ENCODE measurements around the gene PLA2G7.

PLA2G7 gene

GRCh38 chr6:46734867-46735719 is at the start of gene PLA2G7 (continued):
- TF ChIP-seq KLF7 (tag by site-specific recombination; IDR thresholded peaks at IDR 0.05; ENCODE audit: borderline replicate concordance) (no peak), ZNF830 (tag by site-specific recombination; IDR thresholded peaks at IDR 0.05; ENCODE audit: low read depth) (no peak), ZNF549 (tag by site-specific recombination; IDR thresholded peaks at IDR 0.05) (no peak), ZBTB48 (tag by site-specific recombination; IDR thresholded peaks at IDR 0.05) (peak; percentile 69), ZNF354C (tag by site-specific recombination; IDR thresholded peaks at IDR 0.05; ENCODE audit: borderline replicate concordance, low read depth) (no peak), YY1 (tag by site-specific recombination; IDR thresholded peaks at IDR 0.05) (no peak), EGR2 (tag by site-specific recombination; IDR thresholded peaks at IDR 0.05; ENCODE audit: low read depth) (0 out of 2 replicates have a peak, but pooled peaks have one; percentile 36), KLF1 (tag by site-specific recombination; IDR thresholded peaks at IDR 0.05) (peak; percentile 42; the same call in 1 of the 2 replicates), ZBTB17 (tag by site-specific recombination; IDR thresholded peaks at IDR 0.05) (peak; percentile 85), ZNF558 (tag by site-specific recombination; IDR thresholded peaks at IDR 0.05) (no peak), ZNF48 (tag by site-specific recombination; IDR thresholded peaks at IDR 0.05) (no peak), ZSCAN23 (tag by site-specific recombination; IDR thresholded peaks at IDR 0.05) (no peak), ZNF274 (IDR thresholded peaks at IDR 0.05; ENCODE audit: low read length) (no peak), ZNF274 (tag by site-specific recombination; IDR thresholded peaks at IDR 0.05; ENCODE audit: borderline replicate concordance) (no peak), ZNF133 (tag by site-specific recombination; IDR thresholded peaks at IDR 0.05) (no peak), BCL11B (tag by site-specific recombination; IDR thresholded peaks at IDR 0.05; ENCODE audit: low read depth) (no peak), ZNF571 (tag by site-specific recombination; IDR thresholded peaks at IDR 0.05) (no peak), ZNF266 (tag by site-specific recombination; IDR thresholded peaks at IDR 0.05; ENCODE audit: low read depth) (no peak), ZNF658 (tag by site-specific recombination; IDR thresholded peaks at IDR 0.05) (no peak), ZNF530 (tag by site-specific recombination; IDR thresholded peaks at IDR 0.05; ENCODE audit: low read depth) (no peak), ZBTB44 (tag by site-specific recombination; IDR thresholded peaks at IDR 0.05) (no peak), ZNF677 (tag by site-specific recombination; IDR thresholded peaks at IDR 0.05) (no peak), ZNF23 (tag by site-specific recombination; IDR thresholded peaks at IDR 0.05; ENCODE audit: borderline replicate concordance) (no peak), KLF16 (tag by site-specific recombination; IDR thresholded peaks at IDR 0.05) (no peak; the same call in 1 of the 2 replicates), ZNF623 (tag by site-specific recombination; IDR thresholded peaks at IDR 0.05) (no peak), ZNF791 (tag by site-specific recombination; IDR thresholded peaks at IDR 0.05) (no peak), ZNF423 (tag by site-specific recombination; IDR thresholded peaks at IDR 0.05) (0 out of 2 replicates have a peak, but pooled peaks have one; percentile 30), ZBTB21 (tag by site-specific recombination; IDR thresholded peaks at IDR 0.05) (no peak)
- TF ChIP-seq, protein P1, sequence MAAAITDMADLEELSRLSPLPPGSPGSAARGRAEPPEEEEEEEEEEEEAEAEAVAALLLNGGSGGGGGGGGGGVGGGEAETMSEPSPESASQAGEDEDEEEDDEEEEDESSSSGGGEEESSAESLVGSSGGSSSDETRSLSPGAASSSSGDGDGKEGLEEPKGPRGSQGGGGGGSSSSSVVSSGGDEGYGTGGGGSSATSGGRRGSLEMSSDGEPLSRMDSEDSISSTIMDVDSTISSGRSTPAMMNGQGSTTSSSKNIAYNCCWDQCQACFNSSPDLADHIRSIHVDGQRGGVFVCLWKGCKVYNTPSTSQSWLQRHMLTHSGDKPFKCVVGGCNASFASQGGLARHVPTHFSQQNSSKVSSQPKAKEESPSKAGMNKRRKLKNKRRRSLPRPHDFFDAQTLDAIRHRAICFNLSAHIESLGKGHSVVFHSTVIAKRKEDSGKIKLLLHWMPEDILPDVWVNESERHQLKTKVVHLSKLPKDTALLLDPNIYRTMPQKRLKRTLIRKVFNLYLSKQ (tag by site-specific recombination; IDR thresholded peaks at IDR 0.05; ENCODE audit: borderline replicate concordance), result no peak
- TF ChIP-seq, protein P2, sequence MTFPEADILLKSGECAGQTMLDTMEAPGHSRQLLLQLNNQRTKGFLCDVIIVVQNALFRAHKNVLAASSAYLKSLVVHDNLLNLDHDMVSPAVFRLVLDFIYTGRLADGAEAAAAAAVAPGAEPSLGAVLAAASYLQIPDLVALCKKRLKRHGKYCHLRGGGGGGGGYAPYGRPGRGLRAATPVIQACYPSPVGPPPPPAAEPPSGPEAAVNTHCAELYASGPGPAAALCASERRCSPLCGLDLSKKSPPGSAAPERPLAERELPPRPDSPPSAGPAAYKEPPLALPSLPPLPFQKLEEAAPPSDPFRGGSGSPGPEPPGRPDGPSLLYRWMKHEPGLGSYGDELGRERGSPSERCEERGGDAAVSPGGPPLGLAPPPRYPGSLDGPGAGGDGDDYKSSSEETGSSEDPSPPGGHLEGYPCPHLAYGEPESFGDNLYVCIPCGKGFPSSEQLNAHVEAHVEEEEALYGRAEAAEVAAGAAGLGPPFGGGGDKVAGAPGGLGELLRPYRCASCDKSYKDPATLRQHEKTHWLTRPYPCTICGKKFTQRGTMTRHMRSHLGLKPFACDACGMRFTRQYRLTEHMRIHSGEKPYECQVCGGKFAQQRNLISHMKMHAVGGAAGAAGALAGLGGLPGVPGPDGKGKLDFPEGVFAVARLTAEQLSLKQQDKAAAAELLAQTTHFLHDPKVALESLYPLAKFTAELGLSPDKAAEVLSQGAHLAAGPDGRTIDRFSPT (tag by site-specific recombination; IDR thresholded peaks at IDR 0.05), result no peak
- TF ChIP-seq, protein P3, sequence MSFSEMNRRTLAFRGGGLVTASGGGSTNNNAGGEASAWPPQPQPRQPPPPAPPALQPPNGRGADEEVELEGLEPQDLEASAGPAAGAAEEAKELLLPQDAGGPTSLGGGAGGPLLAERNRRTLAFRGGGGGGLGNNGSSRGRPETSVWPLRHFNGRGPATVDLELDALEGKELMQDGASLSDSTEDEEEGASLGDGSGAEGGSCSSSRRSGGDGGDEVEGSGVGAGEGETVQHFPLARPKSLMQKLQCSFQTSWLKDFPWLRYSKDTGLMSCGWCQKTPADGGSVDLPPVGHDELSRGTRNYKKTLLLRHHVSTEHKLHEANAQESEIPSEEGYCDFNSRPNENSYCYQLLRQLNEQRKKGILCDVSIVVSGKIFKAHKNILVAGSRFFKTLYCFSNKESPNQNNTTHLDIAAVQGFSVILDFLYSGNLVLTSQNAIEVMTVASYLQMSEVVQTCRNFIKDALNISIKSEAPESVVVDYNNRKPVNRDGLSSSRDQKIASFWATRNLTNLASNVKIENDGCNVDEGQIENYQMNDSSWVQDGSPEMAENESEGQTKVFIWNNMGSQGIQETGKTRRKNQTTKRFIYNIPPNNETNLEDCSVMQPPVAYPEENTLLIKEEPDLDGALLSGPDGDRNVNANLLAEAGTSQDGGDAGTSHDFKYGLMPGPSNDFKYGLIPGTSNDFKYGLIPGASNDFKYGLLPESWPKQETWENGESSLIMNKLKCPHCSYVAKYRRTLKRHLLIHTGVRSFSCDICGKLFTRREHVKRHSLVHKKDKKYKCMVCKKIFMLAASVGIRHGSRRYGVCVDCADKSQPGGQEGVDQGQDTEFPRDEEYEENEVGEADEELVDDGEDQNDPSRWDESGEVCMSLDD (tag by site-specific recombination; IDR thresholded peaks at IDR 0.05), result no peak
- TF ChIP-seq, protein P4, sequence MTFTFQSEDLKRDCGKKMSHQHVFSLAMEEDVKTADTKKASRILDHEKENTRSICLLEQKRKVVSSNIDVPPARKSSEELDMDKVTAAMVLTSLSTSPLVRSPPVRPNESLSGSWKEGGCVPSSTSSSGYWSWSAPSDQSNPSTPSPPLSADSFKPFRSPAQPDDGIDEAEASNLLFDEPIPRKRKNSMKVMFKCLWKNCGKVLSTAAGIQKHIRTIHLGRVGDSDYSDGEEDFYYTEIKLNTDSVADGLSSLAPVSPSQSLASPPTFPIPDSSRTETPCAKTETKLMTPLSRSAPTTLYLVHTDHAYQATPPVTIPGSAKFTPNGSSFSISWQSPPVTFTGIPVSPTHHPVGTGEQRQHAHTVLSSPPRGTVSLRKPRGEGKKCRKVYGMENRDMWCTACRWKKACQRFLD (tag by site-specific recombination; IDR thresholded peaks at IDR 0.05), result no peak
